Upper lobe of left lung (tissue), 4 donors: ENCODE data around the gene NAMPT.

Source experiments
- CTCF ChIP-seq, 6 experiments: fragments of 450-650 bp in 4 of 6; fragments of 200-600 bp in 2 of 6; sonication (generic) in 2 of 6; IDR thresholded peaks; one replicate each; pipeline ENCODE4 v1.5.1; 2016 to 2019; ENCODE audit warnings: antibody characterized with exemption in 6 of 6
- POLR2A ChIP-seq, 4 donors: fragments of 450-650 bp; IDR thresholded peaks; one replicate each; pipeline ENCODE4 v1.5.1; 2016 to 2017; ENCODE audit warnings: antibody characterized with exemption in 4 of 4, mild to moderate bottlenecking in 2 of 4
- POLR2AphosphoS5 ChIP-seq, 2 donors: sonication (generic); formaldehyde crosslinking; IDR thresholded peaks; one replicate each; pipeline ENCODE4 v1.5.1; 2017; ENCODE audit warnings: antibody characterized with exemption in 2 of 2

- TF ChIP-seq CTCF (IDR thresholded peaks at IDR 0.05) = no peak
- TF ChIP-seq POLR2A (IDR thresholded peaks at IDR 0.05) = no peak
- TF ChIP-seq POLR2AphosphoS5 (IDR thresholded peaks at IDR 0.05) = no peak
Observed at GRCh38 chr7:106290319-106290718, 5.5 kb upstream of the NAMPT start.
